Keratinocyte (primary cell): ENCODE data around the gene BCL2.

ENCODE experiments used
- CTCF ChIP-seq, 3 experiments: IDR thresholded peaks in 1 of 3; conservative IDR thresholded peaks in 1 of 3; optimal IDR thresholded peaks in 1 of 3; 2 replicates in 2 of 3; 3 replicates in 1 of 3; pipeline versions ENCODE3 to v1.5.1; 2011; ENCODE audit warnings: low read length in 3 of 3, mild to moderate bottlenecking in 3 of 3, moderate library complexity in 2 of 3, control low read depth in 1 of 3, inconsistent platforms in 1 of 3; ENCODE audit not compliant: insufficient read depth in 2 of 3; ENCODE audit errors: extremely low read depth in 1 of 3
- EZH2 ChIP-seq: IDR thresholded peaks from one replicate; pipeline ENCODE4 v1.6.1; 2012; ENCODE audit warnings: inconsistent platforms, mild to moderate bottlenecking, low read length, moderate library complexity

- TF ChIP-seq CTCF (optimal IDR thresholded peaks at IDR 0.05 in 1 of 3, IDR thresholded peaks at IDR 0.05 in 1 of 3, conservative IDR thresholded peaks at IDR 0.05 in 1 of 3; ENCODE audit: extremely low read depth in 1 of 3, insufficient read depth in 2 of 3, low read length in 3 of 3): no peak
- no peak for TF ChIP-seq EZH2
These were observed 44.4 kb upstream of the BCL2 start for GRCh38 chr18:63363951-63364350.
